ENCODE measurements around the gene LIN7B.
"Not testable (repeated sequence)": the region's sequence is repeated elsewhere in the genome, so short reads cannot be mapped to it uniquely, and the experiment has no call there.

LIN7B gene

GRCh38 chr19:49113762-49114629 is at the start of gene LIN7B:
TSS of gene LIN7B (plus strand) at chr19:49114370. CDS start at chr19:49114405, 35 bp downstream.
- in situ Hi-C loops (cut with HindIII; ENCODE audit: low sequenced_read_pairs) = no loop called here

- in situ Hi-C loops (cut with HindIII; ENCODE audit: low sequenced_read_pairs) = no loop called here
Observed at GRCh38 chr19:49064768-49065611, 49.2 kb upstream of the LIN7B start, which contains the start of gene NTF4. TSS of gene NTF4 (minus strand) at chr19:49064818. CDS start at chr19:49061997, 2,821 bp downstream.

- in situ Hi-C loops (cut with HindIII; ENCODE audit: low sequenced_read_pairs) = no loop called here
Observed at GRCh38 chr19:49065905-49066512, 48.2 kb upstream of the LIN7B start.

GRCh38 chr19:49067554-49067953 is 46.6 kb upstream of the LIN7B start:
- in situ Hi-C loops (cut with HindIII; ENCODE audit: low sequenced_read_pairs) = no loop called here

- in situ Hi-C loops (cut with HindIII; ENCODE audit: low sequenced_read_pairs) = no loop called here
Observed at GRCh38 chr19:49069026-49069425, 45.1 kb upstream of the LIN7B start.

- in situ Hi-C loops (cut with HindIII; ENCODE audit: low sequenced_read_pairs) = no loop called here
Observed at GRCh38 chr19:49070416-49070815, 43.8 kb upstream of the LIN7B start.

GRCh38 chr19:49071860-49072547 is 42.2 kb upstream of the LIN7B start:
- in situ Hi-C loops (cut with HindIII; ENCODE audit: low sequenced_read_pairs) = no loop called here

GRCh38 chr19:49073514-49074378 is 40.4 kb upstream of the LIN7B start:
- in situ Hi-C loops (cut with HindIII; ENCODE audit: low sequenced_read_pairs) = no loop called here

GRCh38 chr19:49074869-49075268 is 39.3 kb upstream of the LIN7B start:
- in situ Hi-C loops (cut with HindIII; ENCODE audit: low sequenced_read_pairs) = not testable (repeated sequence)

GRCh38 chr19:49080392-49080791 is 33.8 kb upstream of the LIN7B start:
- in situ Hi-C loops (cut with HindIII; ENCODE audit: low sequenced_read_pairs) = no loop called here

- in situ Hi-C loops (cut with HindIII; ENCODE audit: low sequenced_read_pairs) = no loop called here
Observed at GRCh38 chr19:49081273-49081672, 32.9 kb upstream of the LIN7B start.

GRCh38 chr19:49084206-49085019 is 29.8 kb upstream of the LIN7B start:
- in situ Hi-C loops (cut with HindIII; ENCODE audit: low sequenced_read_pairs) = no loop called here

GRCh38 chr19:49085020-49085867 is 28.9 kb upstream of the LIN7B start, which contains the start of gene SNRNP70:
TSS of gene SNRNP70 (plus strand) at chr19:49085451. CDS start at chr19:49086415, 964 bp downstream.
- in situ Hi-C loops (cut with HindIII; ENCODE audit: low sequenced_read_pairs) = no loop called here

- in situ Hi-C loops (cut with HindIII; ENCODE audit: low sequenced_read_pairs) = no loop called here
Observed at GRCh38 chr19:49085868-49086232, 28.3 kb upstream of the LIN7B start.

GRCh38 chr19:49086296-49086695 is 27.9 kb upstream of the LIN7B start:
- in situ Hi-C loops (cut with HindIII; ENCODE audit: low sequenced_read_pairs) = no loop called here

- in situ Hi-C loops (cut with HindIII; ENCODE audit: low sequenced_read_pairs) = no loop called here
Observed at GRCh38 chr19:49091391-49092038, 22.7 kb upstream of the LIN7B start.

- in situ Hi-C loops (cut with HindIII; ENCODE audit: low sequenced_read_pairs) = no loop called here
Observed at GRCh38 chr19:49092686-49093085, 21.5 kb upstream of the LIN7B start.
